Occipital lobe (tissue), 2 donors: ENCODE data around the gene OR52N4. TPM values are rescaled to one million over a fixed set of nuclear protein-coding genes. Genes with fewer than 3 reads are reported as not detected.
"Not testable (repeated sequence)": the region's sequence is repeated elsewhere in the genome, so short reads cannot be mapped to it uniquely, and the experiment has no call there.

Source experiments
- DNase-seq: peaks from one replicate; lab custom pipeline; 2025; lab: John Stamatoyannopoulos, UW
- total RNA-seq: library from RNA; depleted of rRNA; stranded (reverse); fragments of >200 nt; gene quantifications from one replicate; pipeline ENCODE4 v1.2.3, GENCODE V29; 2014

Gene OR52N4
- total RNA-seq: not detected

DNA sequence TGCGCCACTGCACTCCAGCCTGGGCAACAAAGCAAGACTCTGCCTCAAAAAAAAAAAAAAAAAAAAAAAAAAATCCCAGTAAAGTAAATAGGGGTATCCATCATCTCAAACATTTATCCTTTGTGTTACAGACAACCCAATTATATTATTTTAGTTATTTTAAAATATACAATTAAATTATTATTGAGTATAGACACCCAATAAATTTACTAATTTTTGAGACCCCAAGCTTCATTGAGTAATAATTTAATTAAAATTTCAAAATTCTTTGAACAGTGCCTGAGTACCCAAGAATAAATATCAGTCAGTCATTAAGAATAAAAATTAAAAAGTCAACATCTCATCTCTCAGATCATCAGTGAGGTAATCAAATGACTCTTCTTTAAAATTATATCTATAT, at the start of gene OR52N4:
Gene OR52N4, plus strand, starts transcription at position 301 of the 400 bp plus-strand sequence. CDS start 498 bp downstream, outside the sequence.
- no peak for DNase-seq

DNA sequence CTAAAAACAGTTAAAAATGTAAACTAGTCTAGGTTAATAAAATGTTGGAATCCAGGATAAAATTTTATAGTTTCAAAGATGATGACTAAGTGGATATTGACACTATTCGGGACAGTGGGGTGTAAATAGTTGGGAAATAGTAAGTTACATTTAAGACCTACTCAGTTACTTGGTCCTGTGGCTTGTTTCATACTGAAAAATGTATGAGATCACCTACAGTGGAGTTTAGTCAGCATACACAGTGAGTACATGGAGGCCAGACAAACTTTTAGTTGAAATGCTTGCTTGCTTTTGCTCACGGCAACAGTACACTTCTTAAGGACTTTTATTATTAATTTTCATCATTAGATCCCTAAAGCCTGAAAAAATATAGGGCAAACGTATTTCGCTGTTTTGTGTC, 48.4 kb upstream of the OR52N4 start:
- no peak for DNase-seq

DNA sequence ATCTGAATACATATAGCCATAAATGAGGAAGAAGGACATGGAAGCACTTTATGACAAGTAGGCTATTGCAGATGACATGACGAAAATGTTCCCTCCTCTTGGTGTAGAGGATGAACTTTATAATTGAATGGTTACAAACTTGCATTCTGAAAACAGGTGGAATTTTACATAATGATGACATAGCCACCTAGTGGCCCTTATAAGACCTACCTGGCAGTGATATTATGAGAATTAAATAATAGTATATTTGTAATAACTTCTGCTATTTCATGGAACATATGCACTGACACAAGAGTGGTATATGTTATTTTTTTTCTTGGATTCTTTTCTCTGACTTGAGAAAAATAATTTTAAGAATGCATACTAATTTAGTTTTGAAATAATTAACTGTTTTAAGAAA, 41.5 kb upstream of the OR52N4 start:
- DNase-seq: no peak

DNA sequence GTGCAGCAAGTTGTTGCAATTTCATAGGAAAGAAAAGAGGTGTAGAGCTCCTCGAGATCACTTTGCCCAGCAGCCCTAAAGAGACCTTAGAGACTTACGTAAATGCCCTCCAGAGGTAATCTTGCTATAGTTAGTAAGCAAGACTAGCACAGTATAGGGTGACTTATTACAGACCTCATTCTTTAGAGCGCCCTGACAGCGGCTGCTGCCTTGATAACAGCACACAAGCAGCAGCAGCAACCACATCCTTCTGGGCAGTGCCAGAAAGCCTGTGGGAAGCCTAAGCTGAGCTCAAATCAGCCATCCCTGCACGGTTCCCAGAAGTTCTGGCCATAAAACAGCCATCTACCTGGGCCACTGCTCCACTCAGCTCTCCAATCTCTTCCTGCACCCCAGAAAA, 40.3 kb upstream of the OR52N4 start:
- no peak for DNase-seq

DNA sequence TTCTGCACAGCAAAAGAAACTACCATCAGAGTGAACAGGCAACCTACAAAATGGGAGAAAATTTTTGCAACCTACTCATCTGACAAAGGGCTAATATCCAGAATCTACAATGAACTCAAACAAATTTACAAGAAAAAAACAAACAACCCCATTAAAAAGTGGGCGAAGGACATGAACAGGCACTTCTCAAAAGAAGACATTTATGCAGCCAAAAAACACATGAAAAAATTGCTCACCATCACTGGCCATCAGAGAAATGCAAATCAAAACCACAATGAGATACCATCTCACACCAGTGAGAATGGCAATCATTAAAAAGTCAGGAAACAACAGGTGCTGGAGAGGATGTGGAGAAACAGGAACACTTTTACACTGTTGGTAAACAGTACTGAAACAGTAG, 37.5 kb upstream of the OR52N4 start:
- not testable (repeated sequence) for DNase-seq

DNA sequence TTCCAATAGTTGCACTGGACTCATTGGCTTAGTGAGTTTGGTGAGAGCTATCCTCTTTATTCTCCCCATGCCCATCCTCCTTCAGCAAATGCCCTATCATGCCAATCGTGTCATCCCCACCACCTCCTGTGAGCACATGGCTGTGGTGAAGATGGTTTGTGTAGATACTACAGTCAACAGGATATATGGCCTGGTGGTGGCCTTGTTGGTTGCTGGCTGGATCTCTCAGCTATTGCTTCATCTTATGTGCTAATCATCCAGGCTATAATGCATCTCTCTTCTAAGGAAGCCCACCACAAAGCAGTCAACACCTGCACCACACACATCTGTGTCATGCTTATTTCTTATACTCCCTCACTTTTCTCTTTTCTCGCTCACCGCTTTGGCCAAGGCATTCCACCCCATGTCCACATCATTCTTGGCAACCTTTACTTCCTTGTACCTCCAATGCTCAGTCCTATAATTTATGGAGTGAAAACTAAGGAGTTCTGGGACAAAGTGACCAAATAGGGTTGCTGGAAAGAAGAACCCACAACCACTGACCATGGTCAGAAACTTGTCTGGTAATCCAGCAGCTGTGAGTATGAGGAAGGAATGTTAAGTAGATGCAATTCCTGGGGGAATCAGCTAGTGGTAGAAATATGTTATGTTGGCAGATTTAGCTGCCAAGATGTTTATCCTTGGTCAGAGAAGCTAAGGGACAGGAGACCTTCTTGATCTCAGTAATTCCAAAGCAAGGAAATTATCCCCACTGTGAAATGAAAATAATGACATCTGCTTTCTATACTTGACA, 34.1 kb upstream of the OR52N4 start:
- DNase-seq: no peak

DNA sequence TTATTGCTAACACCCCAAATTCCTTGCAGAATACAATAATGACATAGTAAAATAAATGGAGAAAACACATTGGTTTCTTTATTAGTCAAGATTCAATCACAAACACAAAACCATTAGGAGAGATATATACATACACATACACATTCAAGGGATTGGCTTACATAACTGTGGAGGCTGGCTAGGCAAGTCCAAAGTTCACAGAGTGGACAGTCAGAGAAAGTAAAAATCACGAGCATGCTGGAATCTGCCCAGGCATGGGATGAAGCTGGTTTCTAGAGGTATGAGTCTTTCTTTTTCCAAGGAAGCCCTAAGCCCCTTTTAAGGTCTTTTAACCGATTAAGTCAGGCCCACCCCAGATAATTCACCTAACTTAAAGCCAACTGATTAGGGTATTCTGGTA, 31.4 kb upstream of the OR52N4 start:
- no peak for DNase-seq

DNA sequence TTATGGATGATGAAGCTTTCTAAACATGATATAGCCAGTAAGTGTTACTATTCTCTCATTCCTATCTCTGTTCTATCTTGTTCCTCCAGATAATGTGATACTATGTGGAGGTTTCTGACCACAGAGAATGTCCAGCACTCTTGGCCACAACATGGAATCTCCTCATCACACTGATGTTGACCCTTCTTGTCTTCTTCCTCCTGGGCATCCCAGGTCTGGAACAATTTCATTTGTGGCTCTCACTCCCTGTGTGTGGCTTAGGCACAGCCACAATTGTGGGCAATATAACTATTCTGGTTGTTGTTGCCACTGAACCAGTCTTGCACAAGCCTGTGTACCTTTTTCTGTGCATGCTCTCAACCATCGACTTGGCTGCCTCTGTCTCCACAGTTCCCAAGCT, 27.7 kb upstream of the OR52N4 start:
- DNase-seq: no peak

DNA sequence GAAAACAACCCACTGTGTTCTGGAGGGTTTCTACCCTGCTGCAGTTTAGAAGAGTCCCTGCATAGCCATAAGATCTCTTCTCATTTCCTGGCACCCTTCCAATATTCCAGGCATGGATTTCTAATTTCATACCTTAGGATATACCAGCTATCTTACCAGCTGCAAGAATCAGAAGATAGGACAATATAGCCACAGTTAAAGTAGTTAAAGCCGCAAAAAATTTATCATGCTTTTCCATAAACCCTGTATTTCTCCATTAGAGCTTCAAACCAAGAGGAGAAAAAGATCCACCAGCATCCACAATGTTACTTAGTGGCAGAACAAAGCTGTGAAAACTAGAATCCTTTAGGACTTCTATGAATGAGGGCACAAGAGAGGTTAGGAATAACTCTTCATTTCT, 26.4 kb upstream of the OR52N4 start:
- DNase-seq: no peak

DNA sequence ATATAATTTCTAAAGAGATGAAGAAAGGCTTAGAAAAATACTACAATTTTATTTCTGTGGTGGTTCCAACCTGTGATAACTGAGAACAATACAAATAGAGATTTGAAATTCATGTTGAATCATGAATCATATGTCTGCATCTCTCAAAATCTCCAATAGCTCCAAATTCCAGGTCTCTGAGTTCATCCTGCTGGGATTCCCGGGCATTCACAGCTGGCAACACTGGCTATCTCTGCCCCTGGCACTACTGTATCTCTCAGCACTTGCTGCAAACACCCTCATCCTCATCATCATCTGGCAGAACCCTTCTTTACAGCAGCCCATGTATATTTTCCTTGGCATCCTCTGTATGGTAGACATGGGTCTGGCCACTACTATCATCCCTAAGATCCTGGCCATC, 17.6 kb upstream of the OR52N4 start, which contains the start of gene OR56B1:
Gene OR56B1, plus strand, starts transcription at position 53 of the 400 bp plus-strand sequence. Its CDS starts 69 bp downstream, at position 122.
- no peak for DNase-seq

DNA sequence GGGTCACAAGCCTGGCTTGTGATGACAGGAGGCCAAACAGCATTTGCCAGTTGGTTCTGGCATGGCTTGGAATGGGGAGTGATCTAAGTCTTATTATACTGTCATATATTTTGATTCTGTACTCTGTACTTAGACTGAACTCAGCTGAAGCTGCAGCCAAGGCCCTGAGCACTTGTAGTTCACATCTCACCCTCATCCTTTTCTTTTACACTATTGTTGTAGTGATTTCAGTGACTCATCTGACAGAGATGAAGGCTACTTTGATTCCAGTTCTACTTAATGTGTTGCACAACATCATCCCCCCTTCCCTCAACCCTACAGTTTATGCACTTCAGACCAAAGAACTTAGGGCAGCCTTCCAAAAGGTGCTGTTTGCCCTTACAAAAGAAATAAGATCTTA, 17.0 kb upstream of the OR52N4 start:
- no peak for DNase-seq

DNA sequence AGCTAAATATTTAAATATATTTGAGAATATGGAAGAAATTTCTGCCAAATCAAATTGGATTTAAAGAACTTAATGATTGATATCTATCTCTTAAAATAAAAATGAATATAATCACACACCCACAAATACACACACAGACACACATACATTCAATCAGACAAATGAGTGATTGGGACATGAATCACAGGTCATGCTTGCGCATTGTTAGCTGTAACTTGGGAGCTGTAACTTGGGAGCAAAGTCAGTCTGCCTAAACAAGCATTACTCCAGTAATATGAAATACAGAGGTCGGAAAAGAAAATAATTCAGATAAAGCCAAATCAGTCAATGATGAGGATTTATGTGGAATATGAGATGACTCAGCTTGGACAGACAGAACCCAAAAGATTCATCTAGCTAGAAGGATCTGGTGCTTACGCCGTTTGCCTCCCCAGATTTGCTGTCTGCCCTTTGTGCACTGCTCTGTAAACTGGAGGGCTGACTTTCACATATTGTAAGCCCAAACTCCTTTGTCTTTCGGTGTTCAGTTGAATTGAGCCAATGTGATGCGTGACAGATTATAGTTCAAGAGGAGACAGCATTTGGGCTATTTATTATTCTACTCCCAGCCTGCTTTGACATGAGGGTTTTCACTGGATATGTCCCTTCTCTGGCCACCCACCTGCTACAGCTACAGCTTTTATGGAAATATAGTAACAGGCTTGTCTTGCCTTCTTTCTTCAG, 16.2 kb upstream of the OR52N4 start:
- DNase-seq: no peak

DNA sequence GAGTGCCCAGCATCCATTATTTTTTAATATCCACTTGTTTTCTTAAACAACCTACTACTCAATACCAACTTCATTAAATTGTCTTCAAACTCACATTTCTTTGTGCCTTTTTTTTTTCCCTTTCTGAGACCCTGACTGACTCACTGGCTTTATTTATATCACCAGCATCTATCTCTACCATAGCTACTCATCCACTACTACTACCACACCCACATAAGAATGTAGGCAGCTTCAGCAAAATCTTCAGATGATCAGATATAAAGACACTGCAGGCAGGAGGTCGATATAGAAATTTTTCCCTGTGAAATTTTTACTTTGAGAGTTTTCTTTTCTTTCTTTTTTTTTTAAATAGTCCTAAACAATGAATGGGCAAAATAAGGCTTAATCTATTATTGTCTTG, 15.6 kb upstream of the OR52N4 start:
- DNase-seq: no peak

DNA sequence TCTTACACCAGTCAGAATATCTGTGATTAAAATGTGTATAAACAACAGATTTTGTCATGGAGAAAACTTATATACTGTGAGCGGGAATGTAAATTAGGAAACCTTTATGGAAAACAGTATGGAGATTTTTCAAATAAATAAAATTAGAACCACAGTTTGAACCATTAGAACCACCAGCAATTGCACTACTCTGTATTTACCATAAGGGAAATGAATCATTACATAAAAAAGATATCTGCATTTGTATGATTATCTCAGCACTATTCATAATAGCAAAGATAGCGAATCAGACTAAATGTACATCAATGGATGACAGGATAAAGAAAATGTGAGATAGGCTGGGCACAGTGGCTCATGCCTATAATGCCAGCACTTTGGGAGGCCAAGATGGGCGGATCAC, 7.4 kb upstream of the OR52N4 start:
- no peak for DNase-seq

DNA sequence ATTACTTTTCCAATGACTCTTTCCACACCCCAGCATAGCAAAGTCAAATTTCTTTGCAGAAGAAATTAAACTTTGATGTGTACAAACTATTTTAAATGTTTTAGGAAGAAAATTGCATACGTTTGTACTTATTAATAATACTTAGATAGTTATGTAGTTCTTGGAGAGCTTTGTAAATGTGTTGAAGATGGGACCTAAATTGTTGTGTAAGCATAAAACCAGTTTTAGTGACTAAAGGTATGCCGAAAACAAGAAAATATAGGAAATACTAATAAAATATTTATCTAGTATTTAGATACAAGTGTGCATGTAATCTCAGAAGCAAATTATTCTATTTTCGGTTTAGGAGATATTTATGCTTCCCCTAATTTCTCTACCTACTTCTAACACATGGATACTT, 4.2 kb upstream of the OR52N4 start:
- DNase-seq: no peak

DNA sequence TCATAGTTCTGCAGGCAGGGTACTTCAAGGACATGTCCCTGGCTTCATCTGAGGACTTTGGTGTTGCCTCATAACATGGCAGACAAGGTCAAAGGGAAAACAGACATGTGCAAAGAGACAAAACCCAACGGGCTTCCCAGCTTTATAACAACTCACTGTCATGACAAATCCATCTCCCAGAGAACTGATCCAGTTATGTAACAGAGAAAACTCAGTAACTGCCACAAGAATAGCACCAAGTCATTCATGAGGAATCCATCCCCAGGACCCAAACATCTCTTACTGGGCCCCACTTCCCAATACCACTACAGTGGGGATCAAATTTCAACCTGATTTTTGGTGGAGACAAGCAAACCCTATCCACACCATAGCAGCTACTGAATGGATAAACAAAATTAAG, 13.0 kb downstream of the OR52N4 start:
- DNase-seq: no peak

DNA sequence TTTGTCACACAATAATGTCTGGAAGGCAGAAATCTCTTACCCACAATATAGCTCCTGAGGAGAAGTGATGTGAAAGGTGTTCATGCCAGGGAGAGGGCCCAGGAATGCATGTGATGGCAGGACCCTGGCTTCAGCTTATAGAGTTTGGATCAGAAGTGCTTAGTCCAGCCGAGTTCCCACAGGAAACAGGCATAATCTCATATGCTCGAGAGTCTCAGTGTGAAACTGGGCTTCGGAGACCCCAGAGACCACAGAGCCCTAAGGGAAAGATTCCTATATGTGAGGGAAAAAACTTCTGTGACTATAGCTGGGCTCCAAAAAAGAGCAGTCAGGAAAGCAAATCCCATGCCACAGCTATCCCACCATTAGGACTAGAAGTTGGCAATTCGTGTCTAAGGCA, 29.2 kb downstream of the OR52N4 start, which contains the start of gene OR52N5:
Gene OR52N5, minus strand, starts transcription at position 101 of the 400 bp plus-strand sequence. CDS start 4,721 bp downstream, outside the sequence.
- DNase-seq: no peak

DNA sequence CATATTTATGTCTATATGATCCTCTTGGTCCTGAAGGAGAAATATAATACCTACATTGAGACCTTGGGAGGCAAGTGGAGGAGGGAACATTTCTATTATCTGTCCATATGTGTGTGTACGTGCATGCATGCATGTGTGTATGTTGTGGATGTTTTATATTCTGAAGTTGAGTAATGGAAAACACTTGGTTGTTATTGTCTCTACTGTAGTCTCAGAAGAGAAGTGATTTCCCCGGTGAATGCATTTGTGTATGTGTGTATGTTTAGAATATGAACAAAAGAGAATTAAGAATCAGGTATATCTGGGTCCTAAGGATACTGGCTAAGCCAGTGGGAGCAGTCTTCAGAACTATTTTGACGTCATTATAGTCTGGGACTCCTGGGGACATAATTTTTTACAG, 37.1 kb downstream of the OR52N4 start, which contains the start of gene OR52N1:
Gene OR52N1, minus strand, starts transcription at position 101 of the 400 bp plus-strand sequence. CDS start 2,449 bp downstream, outside the sequence.
- no peak for DNase-seq

DNA sequence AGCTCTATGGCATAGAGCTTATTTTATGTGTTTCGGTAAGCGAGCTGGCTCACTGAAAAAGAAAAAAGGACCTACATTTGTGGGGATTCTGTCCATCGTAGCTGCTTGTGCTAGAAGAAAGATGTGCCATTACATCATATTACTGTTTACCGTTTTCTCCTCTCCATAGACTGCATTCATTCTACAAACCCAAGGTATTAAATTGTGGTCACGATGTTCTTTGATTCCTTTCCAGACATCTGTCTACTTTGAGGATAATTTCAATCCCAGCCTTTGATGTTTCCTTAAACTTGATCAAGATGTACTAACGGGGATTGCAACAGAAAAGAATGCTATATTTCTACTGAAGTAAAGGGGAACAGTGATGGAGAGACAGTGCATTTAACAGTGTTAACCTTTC, 42.5 kb downstream of the OR52N4 start:
- no peak for DNase-seq

DNA sequence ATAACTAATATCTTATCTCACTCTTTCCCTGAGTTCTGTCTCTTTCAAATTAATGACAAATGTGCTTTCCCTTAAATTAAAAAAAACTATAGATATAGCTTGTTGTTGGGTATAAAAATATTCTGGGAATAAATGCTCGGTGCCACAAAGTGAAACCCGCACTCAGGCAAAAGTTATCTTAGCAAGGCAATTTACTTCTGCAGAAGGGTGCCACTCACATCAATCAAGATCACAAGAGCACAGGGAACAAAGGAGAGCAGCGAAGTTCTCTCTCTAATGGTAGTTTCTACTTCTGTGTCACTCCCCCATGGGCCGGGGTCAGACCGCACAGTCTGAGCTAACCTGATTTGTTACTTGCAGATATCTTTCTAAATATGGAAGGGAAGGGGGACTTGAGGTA, 49.9 kb downstream of the OR52N4 start:
- no peak for DNase-seq
